K562 (cell line): ENCODE measurements around the gene VPS13D. TPM values are rescaled to one million over a fixed set of nuclear protein-coding genes. Genes with fewer than 3 reads are reported as not detected.
A peak's percentile ranks its signal among the peaks of the same experiment; 100 is the strongest.

Experiments
- ARHGAP35 ChIP-seq: fragments of 450-650 bp; IDR thresholded peaks from 2 replicates; pipeline ENCODE4 v1.6.1; 2018; ENCODE audit not compliant: partially characterized antibody
- BRF1 ChIP-seq: IDR thresholded peaks from 3 replicates; pipeline ENCODE4 v1.6.1; 2011; ENCODE audit warnings: borderline replicate concordance, mild to moderate bottlenecking; ENCODE audit not compliant: insufficient read length; ENCODE audit errors: extremely low read depth
- CEBPG ChIP-seq, 3 experiments: fragments of 200-800 bp in 1 of 3; sonication (Bioruptor generic) in 1 of 3; sonication (generic) in 1 of 3; formaldehyde crosslinking in 1 of 3; IDR thresholded peaks in 2 of 3; conservative IDR thresholded peaks in 1 of 3; 2 replicates each; pipeline versions ENCODE4 v1.6.1 to v1.8.0; 2016 to 2022; ENCODE audit warnings: missing compliant biosample characterization in 2 of 3, missing genetic modification characterization in 2 of 3, mild to moderate bottlenecking in 1 of 3, missing genetic modification reagents in 1 of 3
- DACH1 ChIP-seq: fragments of 450-650 bp; IDR thresholded peaks from 2 replicates; pipeline ENCODE4 v1.6.1; 2018; ENCODE audit not compliant: partially characterized antibody
- ESRRA ChIP-seq: fragments of 450-650 bp; IDR thresholded peaks from 2 replicates; pipeline ENCODE4 v1.6.1; 2014; ENCODE audit warnings: low read depth, mild to moderate bottlenecking, moderate library complexity, borderline replicate concordance
- ETS2 ChIP-seq: IDR thresholded peaks from 2 replicates; pipeline ENCODE4 v1.6.1; 2016; ENCODE audit warnings: borderline replicate concordance, missing genetic modification characterization, mild to moderate bottlenecking, moderate library complexity, missing compliant biosample characterization; ENCODE audit not compliant: poor library complexity, severe bottlenecking
- EZH2 ChIP-seq: IDR thresholded peaks from 2 replicates; pipeline ENCODE4 v1.6.1; 2012; ENCODE audit warnings: low read depth, mild to moderate bottlenecking, inconsistent platforms, low read length, borderline replicate concordance
- FOXO4 ChIP-seq: fragments of 450-650 bp; formaldehyde crosslinking; IDR thresholded peaks from 2 replicates; pipeline ENCODE4 v1.4.0; 2020; ENCODE audit warnings: mild to moderate bottlenecking, moderate library complexity
- HDAC2 ChIP-seq: fragments of 450-650 bp; IDR thresholded peaks from 2 replicates; pipeline ENCODE4 v1.6.1; 2016; ENCODE audit warnings: mild to moderate bottlenecking
- HMGN3 ChIP-seq: IDR thresholded peaks from 2 replicates; pipeline ENCODE4 v1.6.1; 2011; ENCODE audit warnings: borderline replicate concordance, low read depth, mild to moderate bottlenecking, mixed read lengths, low read length; ENCODE audit not compliant: insufficient read length; ENCODE audit errors: extremely low read depth
- KDM4B ChIP-seq, 2 experiments: fragments of 450-650 bp in 1 of 2; sonication (generic) in 1 of 2; IDR thresholded peaks; 2 replicates each; pipeline ENCODE4 v1.6.1; 2016 to 2017; ENCODE audit warnings: borderline replicate concordance in 2 of 2, antibody characterized with exemption in 1 of 2, low read depth in 1 of 2, mild to moderate bottlenecking in 1 of 2
- LCOR ChIP-seq: sonication (generic); formaldehyde crosslinking; IDR thresholded peaks from 2 replicates; pipeline ENCODE4 v1.8.0; 2022; ENCODE audit warnings: mild to moderate bottlenecking, missing genetic modification reagents
- NFIC ChIP-seq: fragments of 450-650 bp; IDR thresholded peaks from 2 replicates; pipeline ENCODE4 v1.6.1; 2017; ENCODE audit warnings: mild to moderate bottlenecking, inconsistent platforms
- PHB2 ChIP-seq: fragments of 450-650 bp; IDR thresholded peaks from 2 replicates; pipeline ENCODE4 v1.6.1; 2017; ENCODE audit warnings: low read depth
- RBBP5 ChIP-seq: fragments of 200-600 bp; sonication (generic); IDR thresholded peaks from 2 replicates; pipeline ENCODE4 v1.6.1; 2012; ENCODE audit warnings: borderline replicate concordance, mild to moderate bottlenecking, low read length, control low read depth, inconsistent platforms; ENCODE audit not compliant: insufficient read depth, poor library complexity, severe bottlenecking
- SLC30A9 ChIP-seq: fragments of 250-450 bp; sonication (Bioruptor Pico); IDR thresholded peaks from 2 replicates; pipeline ENCODE4 v1.8.0; 2022; ENCODE audit warnings: mild to moderate bottlenecking, moderate library complexity
- SUPT5H ChIP-seq: fragments of 450-650 bp; IDR thresholded peaks from 2 replicates; pipeline ENCODE4 v1.6.1; 2016
- TCF15 ChIP-seq: fragments of 250-450 bp; sonication (Bioruptor Pico); IDR thresholded peaks from 2 replicates; pipeline ENCODE4 v1.8.0; 2022; ENCODE audit warnings: moderate library complexity, mild to moderate bottlenecking, inconsistent platforms
- TCF7 ChIP-seq: sonication (generic); IDR thresholded peaks from 2 replicates; pipeline ENCODE4 v1.6.1; 2016; ENCODE audit warnings: antibody characterized with exemption, borderline replicate concordance
- TEAD1 ChIP-seq, 2 experiments: fragments of 450-650 bp in 1 of 2; sonication (generic) in 1 of 2; formaldehyde crosslinking; IDR thresholded peaks; 2 replicates each; pipeline versions ENCODE4 v1.4.0 to v1.8.0; 2020 to 2022; ENCODE audit warnings: mild to moderate bottlenecking in 2 of 2, missing genetic modification reagents in 1 of 2
- TEAD2 ChIP-seq: fragments of 450-650 bp; IDR thresholded peaks from 2 replicates; pipeline ENCODE4 v1.6.1; 2016; ENCODE audit warnings: missing genetic modification characterization, control low read depth, missing compliant biosample characterization
- XRCC3 ChIP-seq: fragments of 450-650 bp; IDR thresholded peaks from 2 replicates; pipeline ENCODE4 v1.6.1; 2017; ENCODE audit warnings: mild to moderate bottlenecking, moderate library complexity
- ZFP36 ChIP-seq: fragments of 150-350 bp; IDR thresholded peaks from 2 replicates; pipeline ENCODE4 v1.6.1; 2018; ENCODE audit warnings: low read length, low read depth; ENCODE audit not compliant: partially characterized antibody
- ZNF23 ChIP-seq: fragments of 250-450 bp; sonication (Bioruptor Pico); IDR thresholded peaks from 2 replicates; pipeline ENCODE4 v1.4.0; 2020; ENCODE audit warnings: mild to moderate bottlenecking
- ZNF24 ChIP-seq: fragments of 450-650 bp; IDR thresholded peaks from 2 replicates; pipeline ENCODE4 v1.6.1; 2016
- ZNF785 ChIP-seq: fragments of 250-450 bp; sonication (Bioruptor Pico); IDR thresholded peaks from 2 replicates; pipeline ENCODE4 v1.4.0; 2020; ENCODE audit warnings: mild to moderate bottlenecking
- polyA plus RNA-seq, 8 experiments: library from polyadenylated mRNA; depleted of rRNA in 4 of 8; stranded (reverse) in 5 of 8; unstranded in 3 of 8; fragments of >200 nt; fragmentation: Nextera tagmentation in 2 of 8; fragmentation: Illumina TruSeq in 1 of 8; extraction: Ambion mirVana in 2 of 8; extraction: Trizol in 1 of 8; gene quantifications; 2 replicates each; pipeline versions ENCODE4 v1.2.1 to v1.2.3, GENCODE V29; 2011 to 2014; ENCODE audit warnings: inconsistent platforms in 1 of 8, missing spikeins in 1 of 8
- total RNA-seq, 7 experiments: library from RNA; depleted of rRNA in 6 of 7; stranded (reverse); fragments of >200 nt in 6 of 7; fragmentation: Illumina TruSeq in 2 of 7; extraction: Trizol in 2 of 7; gene quantifications; 2 replicates each; pipeline versions ENCODE4 v1.2.1 to v1.2.3, GENCODE V29; 2011 to 2021; ENCODE audit warnings: low replicate concordance in 1 of 7
- TF ChIP-seq, protein P1 (sequence below): sonication (generic); formaldehyde crosslinking; IDR thresholded peaks from 2 replicates; pipeline ENCODE4 v1.8.0; 2022; ENCODE audit warnings: mild to moderate bottlenecking, low read depth, missing genetic modification reagents

The VPS13D gene
- total and polyA plus RNA-seq, 9 of the 15 experiments (the other 6 are each of a cell fraction or from before 2014, with no cell fraction given): 6.1 to 51.5 (median 38.5) TPM

- TF ChIP-seq SLC30A9 (CRISPR knock-in tag) (no peak), HDAC2 (no peak), CEBPG (CRISPR knock-in tag; IDR thresholded peaks at IDR 0.05) (no peak), CEBPG (tag; conservative IDR thresholded peaks at IDR 0.05 in 1 of 2, IDR thresholded peaks at IDR 0.05 in 1 of 2) (no peak), RBBP5 (no peak), DACH1 (no peak), ZNF24 (no peak), XRCC3 (no peak), TEAD2 (tag) (no peak), PHB2 (no peak), HMGN3 (no peak), ETS2 (tag) (no peak), BRF1 (no peak), LCOR (CRISPR knock-in tag) (no peak), TCF7 (no peak), SUPT5H (peak; percentile 30; the same call in 1 of the 2 replicates), EZH2 (no peak), ZNF23 (no peak), KDM4B (IDR thresholded peaks at IDR 0.05; ENCODE audit: borderline replicate concordance in 2 of 2, low read depth in 1 of 2) (no peak), ZFP36 (no peak), ESRRA (peak; percentile 61; the same call in 1 of the 2 replicates), NFIC (peak; percentile 94), TEAD1 (CRISPR knock-in tag; IDR thresholded peaks at IDR 0.05) (0 out of 4 replicates have a peak, but pooled peaks have one; percentile 0 to 57), TCF15 (CRISPR knock-in tag) (no peak), ZNF785 (no peak), ARHGAP35 (no peak), FOXO4 (CRISPR knock-in tag) (peak; percentile 3; the same call in 1 of the 2 replicates)
- TF ChIP-seq, protein P1, sequence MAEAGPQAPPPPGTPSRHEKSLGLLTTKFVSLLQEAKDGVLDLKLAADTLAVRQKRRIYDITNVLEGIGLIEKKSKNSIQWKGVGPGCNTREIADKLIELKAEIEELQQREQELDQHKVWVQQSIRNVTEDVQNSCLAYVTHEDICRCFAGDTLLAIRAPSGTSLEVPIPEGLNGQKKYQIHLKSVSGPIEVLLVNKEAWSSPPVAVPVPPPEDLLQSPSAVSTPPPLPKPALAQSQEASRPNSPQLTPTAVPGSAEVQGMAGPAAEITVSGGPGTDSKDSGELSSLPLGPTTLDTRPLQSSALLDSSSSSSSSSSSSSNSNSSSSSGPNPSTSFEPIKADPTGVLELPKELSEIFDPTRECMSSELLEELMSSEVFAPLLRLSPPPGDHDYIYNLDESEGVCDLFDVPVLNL (CRISPR knock-in tag): no peak
Measured at GRCh38 chr1:12208764-12209494, 20.9 kb upstream of the VPS13D start (continued).
